ENCODE measurements around the gene ADH7.
"Not testable (repeated sequence)": the region's sequence is repeated elsewhere in the genome, so short reads cannot be mapped to it uniquely, and the experiment has no call there.

Gene ADH7

DNA sequence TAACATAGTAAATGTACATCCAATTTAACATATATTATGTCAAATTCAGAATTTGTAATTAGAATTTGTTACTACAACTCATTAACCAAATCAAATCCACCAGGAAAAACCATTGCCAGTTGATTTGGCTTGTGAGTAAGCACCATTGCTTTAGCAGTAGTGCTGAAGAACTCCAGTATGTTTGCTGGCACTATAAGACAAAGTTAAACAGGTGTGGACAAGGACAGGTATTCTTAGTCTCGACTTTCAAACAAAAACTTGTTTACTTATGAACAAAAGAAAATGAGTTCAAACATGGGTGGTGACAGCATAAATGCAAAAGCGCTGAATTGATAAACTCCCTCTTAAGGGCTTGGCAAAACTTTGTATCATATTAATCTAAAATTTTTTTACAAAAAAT is 1.3 kb upstream of the ADH7 start:
- no peak for DNase-seq (ENCODE audit: low spot score)
- TF ChIP-seq, protein P1, sequence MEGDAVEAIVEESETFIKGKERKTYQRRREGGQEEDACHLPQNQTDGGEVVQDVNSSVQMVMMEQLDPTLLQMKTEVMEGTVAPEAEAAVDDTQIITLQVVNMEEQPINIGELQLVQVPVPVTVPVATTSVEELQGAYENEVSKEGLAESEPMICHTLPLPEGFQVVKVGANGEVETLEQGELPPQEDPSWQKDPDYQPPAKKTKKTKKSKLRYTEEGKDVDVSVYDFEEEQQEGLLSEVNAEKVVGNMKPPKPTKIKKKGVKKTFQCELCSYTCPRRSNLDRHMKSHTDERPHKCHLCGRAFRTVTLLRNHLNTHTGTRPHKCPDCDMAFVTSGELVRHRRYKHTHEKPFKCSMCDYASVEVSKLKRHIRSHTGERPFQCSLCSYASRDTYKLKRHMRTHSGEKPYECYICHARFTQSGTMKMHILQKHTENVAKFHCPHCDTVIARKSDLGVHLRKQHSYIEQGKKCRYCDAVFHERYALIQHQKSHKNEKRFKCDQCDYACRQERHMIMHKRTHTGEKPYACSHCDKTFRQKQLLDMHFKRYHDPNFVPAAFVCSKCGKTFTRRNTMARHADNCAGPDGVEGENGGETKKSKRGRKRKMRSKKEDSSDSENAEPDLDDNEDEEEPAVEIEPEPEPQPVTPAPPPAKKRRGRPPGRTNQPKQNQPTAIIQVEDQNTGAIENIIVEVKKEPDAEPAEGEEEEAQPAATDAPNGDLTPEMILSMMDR (IDR thresholded peaks at IDR 0.05; ENCODE audit: extremely low read depth, insufficient read depth, missing control alignments): no peak
- in situ Hi-C loops (cut with MboI; ENCODE audit: low pct_unique_long_range_greater_than_20kb, low sequenced_read_pairs, unreplicated experiment): no loop called here

GRCh38 chr4:99430106-99430505 is 5.0 kb downstream of the ADH7 start:
- no peak for DNase-seq (ENCODE audit: low spot score)
- TF ChIP-seq, protein P1 (IDR thresholded peaks at IDR 0.05; ENCODE audit: extremely low read depth, insufficient read depth, missing control alignments): no peak
- in situ Hi-C loops (cut with MboI; ENCODE audit: low pct_unique_long_range_greater_than_20kb, low sequenced_read_pairs, unreplicated experiment): no loop called here

DNA sequence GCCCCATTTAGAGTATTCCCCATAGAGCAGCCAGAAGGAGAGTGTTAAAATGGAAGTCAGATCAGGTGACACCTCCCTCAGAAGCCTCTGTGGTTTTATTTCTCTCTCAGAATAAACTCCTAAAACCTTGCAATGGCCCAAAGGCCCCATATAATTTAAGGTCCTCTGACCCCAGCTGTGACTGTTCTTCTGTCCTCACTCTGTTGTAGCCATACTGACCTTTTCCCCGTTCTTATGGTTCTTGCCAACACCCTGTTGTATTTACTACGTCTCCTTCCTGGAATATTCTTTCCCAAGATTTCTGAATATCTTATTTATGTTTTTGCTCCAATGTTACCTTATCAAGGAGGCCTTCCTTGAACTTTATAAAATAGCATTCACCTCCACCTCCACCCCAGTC is 18.0 kb downstream of the ADH7 start:
- in situ Hi-C loops (cut with MboI; ENCODE audit: low pct_unique_long_range_greater_than_20kb, low sequenced_read_pairs, unreplicated experiment): loop anchor here (25.0 kb wide), 2 partner anchors 305 to 955 kb away; no protein-coding TSS in a partner anchor
- TF ChIP-seq, protein P1 (IDR thresholded peaks at IDR 0.05; ENCODE audit: extremely low read depth, insufficient read depth, missing control alignments): no peak

GRCh38 chr4:99415762-99416161 is 19.4 kb downstream of the ADH7 start:
- in situ Hi-C loops (cut with MboI; ENCODE audit: low pct_unique_long_range_greater_than_20kb, low sequenced_read_pairs, unreplicated experiment): loop anchor here (25.0 kb wide), 2 partner anchors 303 to 953 kb away; no protein-coding TSS in a partner anchor
- not testable (repeated sequence) for DNase-seq (ENCODE audit: low spot score)

More for the DNA sequence above, 18.0 kb downstream of the ADH7 start:
- no peak for DNase-seq (ENCODE audit: low spot score)

GRCh38 chr4:99414902-99415301 is 20.2 kb downstream of the ADH7 start:
- in situ Hi-C loops (cut with MboI; ENCODE audit: low pct_unique_long_range_greater_than_20kb, low sequenced_read_pairs, unreplicated experiment): loop anchor here (25.0 kb wide), 2 partner anchors 303 to 953 kb away; no protein-coding TSS in a partner anchor
- DNase-seq (ENCODE audit: low spot score): not testable (repeated sequence)

DNA sequence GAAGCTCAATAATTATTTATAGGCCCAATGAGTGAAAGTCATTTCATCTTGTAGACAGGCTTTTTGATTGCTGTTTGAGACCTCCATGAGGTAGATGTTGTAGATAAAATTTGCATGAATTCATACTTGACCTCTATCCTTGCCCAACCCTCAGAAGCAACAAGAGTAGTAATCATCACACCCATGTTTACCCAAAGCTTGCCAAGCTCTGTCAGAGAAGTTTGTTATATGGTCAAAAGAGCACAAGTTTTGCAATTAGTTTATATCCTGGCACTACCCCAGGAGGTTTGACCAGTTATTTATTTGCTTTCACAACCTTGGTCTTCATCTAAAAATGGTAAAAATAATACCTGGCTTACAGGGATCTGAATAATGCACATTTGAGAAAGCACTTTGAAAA is 20.7 kb downstream of the ADH7 start:
- in situ Hi-C loops (cut with MboI; ENCODE audit: low pct_unique_long_range_greater_than_20kb, low sequenced_read_pairs, unreplicated experiment): loop anchor here (25.0 kb wide), 2 partner anchors 302 to 952 kb away; no protein-coding TSS in a partner anchor
- TF ChIP-seq, protein P1 (IDR thresholded peaks at IDR 0.05; ENCODE audit: extremely low read depth, insufficient read depth, missing control alignments): no peak
- no peak for DNase-seq (ENCODE audit: low spot score)

DNA sequence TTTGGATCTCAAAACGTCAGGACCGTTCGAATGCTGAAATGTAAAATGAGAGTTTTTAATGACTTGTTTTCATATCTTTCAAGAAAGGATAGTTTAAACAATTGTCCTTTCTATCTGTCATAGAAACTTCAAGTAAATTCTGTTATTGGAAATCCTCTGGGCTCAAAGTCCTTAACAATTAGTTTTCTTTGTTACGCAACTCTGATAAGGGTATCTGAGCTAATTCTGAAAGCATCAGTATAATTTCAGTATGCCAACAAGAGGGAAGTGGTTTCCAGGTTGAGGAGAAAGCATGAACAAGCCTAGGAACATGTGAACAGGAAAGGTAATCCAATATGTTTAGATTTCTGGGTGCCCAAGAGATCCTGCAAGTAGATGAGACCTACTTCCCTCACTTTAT is 22.0 kb downstream of the ADH7 start:
- no peak for DNase-seq (ENCODE audit: low spot score)
- TF ChIP-seq, protein P1 (IDR thresholded peaks at IDR 0.05; ENCODE audit: extremely low read depth, insufficient read depth, missing control alignments): no peak
- in situ Hi-C loops (cut with MboI; ENCODE audit: low pct_unique_long_range_greater_than_20kb, low sequenced_read_pairs, unreplicated experiment): loop anchor here (25.0 kb wide), 2 partner anchors 301 to 951 kb away; no protein-coding TSS in a partner anchor

DNA sequence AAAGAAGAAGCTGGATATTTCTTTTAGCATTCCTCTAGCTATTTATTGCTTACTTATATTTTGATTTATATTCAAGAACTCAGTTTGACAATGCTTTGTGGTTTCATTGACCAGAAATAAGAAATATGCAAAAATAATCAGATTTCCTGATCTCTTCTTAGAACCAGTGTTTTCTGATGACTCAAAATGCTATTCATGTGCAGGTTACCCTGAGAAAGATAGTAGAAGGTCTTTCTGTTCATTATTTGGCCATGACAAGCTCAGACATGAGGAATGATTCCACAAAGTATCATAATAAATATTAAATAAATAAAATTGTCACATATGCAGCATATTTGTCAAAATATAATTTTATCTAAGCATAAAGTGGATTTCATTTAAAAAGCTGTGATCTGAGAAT is 24.1 kb downstream of the ADH7 start:
- TF ChIP-seq, protein P1 (IDR thresholded peaks at IDR 0.05; ENCODE audit: extremely low read depth, insufficient read depth, missing control alignments): no peak
- in situ Hi-C loops (cut with MboI; ENCODE audit: low pct_unique_long_range_greater_than_20kb, low sequenced_read_pairs, unreplicated experiment): loop anchor here (25.0 kb wide), 2 partner anchors 299 to 949 kb away; no protein-coding TSS in a partner anchor
- DNase-seq (ENCODE audit: low spot score): no peak
